Measurements from ENCODE around the gene DHX38.

DHX38 gene

DNA sequence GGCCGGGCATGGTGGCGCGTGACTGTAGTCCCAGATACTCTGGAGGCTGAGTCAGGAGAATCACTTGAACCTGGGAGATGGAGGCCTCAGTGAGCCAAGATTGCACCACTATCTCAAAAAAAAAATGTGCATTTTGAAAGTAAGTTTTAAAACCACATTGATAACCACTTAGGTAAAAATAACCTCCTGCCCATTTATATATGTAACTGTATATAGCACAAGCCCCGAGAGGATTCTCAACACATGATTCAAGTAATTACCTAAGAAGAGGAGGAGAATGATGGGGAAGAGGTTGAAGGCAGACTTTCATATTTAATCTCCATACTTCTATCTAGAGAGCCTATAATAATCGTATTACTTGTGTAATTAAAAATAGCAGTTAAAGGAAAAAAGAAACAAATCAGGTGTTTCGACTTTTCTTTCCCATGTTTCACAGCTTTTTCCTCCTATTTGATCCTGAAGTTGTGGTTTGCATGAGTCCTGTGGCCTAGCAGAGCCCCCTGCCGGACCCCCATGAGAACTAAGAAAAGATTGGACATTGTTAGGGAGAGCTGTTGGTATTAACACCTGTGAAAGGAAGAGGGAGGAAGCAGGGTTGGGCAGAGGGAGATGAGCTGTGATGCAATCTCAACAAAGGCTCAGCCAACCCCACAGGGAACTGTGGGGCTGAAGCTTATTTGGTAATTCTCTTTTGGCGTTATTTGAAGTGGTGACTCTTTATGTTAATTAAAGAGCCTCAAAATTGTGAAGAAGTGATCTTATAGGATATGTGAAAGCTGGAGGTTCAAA, 56.2 kb downstream of the DHX38 start:
- no peak for DNase-seq (ENCODE audit: low spot score)
- H3K9me3 ChIP-seq (ENCODE audit: severe bottlenecking), result no peaks in the 10 kb centered on the region

DNA sequence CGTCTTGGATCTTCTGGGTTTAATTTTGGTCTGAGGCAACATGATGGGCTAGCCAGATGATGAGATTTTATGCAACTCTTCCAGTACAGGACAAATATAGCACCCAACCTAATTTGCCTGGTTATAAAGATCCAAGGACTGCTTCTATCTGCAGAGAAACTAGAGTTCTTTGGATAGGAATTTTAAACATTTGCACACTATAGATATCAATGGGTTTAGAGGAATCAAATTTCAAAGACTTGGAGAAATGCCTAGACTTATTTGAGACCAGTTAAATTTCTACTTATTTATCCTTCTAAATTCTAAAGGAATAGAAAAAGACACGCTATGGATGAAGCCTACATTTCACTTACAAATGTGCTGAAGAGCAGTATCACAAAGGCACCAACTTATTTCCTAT, 65.7 kb downstream of the DHX38 start:
- no peaks in the 10 kb centered on the region for H3K27me3 ChIP-seq (ENCODE audit: insufficient read depth, poor library complexity, severe bottlenecking)
- no peaks in the 10 kb centered on the region for H3K36me3 ChIP-seq (ENCODE audit: low read depth)
- no peaks in the 10 kb centered on the region for H3K4me1 ChIP-seq (ENCODE audit: insufficient read depth, poor library complexity, severe bottlenecking)
- ATAC-seq (ENCODE audit: low read depth) (no peak), DNase-seq (ENCODE audit: low spot score) (no peak)
- H3K9me3 ChIP-seq (ENCODE audit: severe bottlenecking), result no peaks in the 10 kb centered on the region
- H3K4me3 ChIP-seq (ENCODE audit: severe bottlenecking), result no peak overlapping the region
- H3K27ac ChIP-seq (ENCODE audit: poor library complexity, severe bottlenecking), result no peak overlapping the region
- TF ChIP-seq, protein P1, sequence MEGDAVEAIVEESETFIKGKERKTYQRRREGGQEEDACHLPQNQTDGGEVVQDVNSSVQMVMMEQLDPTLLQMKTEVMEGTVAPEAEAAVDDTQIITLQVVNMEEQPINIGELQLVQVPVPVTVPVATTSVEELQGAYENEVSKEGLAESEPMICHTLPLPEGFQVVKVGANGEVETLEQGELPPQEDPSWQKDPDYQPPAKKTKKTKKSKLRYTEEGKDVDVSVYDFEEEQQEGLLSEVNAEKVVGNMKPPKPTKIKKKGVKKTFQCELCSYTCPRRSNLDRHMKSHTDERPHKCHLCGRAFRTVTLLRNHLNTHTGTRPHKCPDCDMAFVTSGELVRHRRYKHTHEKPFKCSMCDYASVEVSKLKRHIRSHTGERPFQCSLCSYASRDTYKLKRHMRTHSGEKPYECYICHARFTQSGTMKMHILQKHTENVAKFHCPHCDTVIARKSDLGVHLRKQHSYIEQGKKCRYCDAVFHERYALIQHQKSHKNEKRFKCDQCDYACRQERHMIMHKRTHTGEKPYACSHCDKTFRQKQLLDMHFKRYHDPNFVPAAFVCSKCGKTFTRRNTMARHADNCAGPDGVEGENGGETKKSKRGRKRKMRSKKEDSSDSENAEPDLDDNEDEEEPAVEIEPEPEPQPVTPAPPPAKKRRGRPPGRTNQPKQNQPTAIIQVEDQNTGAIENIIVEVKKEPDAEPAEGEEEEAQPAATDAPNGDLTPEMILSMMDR (IDR thresholded peaks at IDR 0.05; ENCODE audit: poor library complexity, severe bottlenecking), result no peak

More for the DNA sequence above, 56.2 kb downstream of the DHX38 start:
- Histone ChIP-seq H3K27me3 (ENCODE audit: insufficient read depth, poor library complexity, severe bottlenecking) (no peaks in the 10 kb centered on the region), H3K4me1 (ENCODE audit: insufficient read depth, poor library complexity, severe bottlenecking) (no peaks in the 10 kb centered on the region), H3K27ac (ENCODE audit: poor library complexity, severe bottlenecking) (no peak overlapping the region), H3K36me3 (ENCODE audit: low read depth) (no peaks in the 10 kb centered on the region), H3K4me3 (ENCODE audit: severe bottlenecking) (no peak overlapping the region)
- no peak for ATAC-seq (ENCODE audit: low read depth)
- TF ChIP-seq, protein P1 (IDR thresholded peaks at IDR 0.05; ENCODE audit: poor library complexity, severe bottlenecking), result peak; percentile 8

DNA sequence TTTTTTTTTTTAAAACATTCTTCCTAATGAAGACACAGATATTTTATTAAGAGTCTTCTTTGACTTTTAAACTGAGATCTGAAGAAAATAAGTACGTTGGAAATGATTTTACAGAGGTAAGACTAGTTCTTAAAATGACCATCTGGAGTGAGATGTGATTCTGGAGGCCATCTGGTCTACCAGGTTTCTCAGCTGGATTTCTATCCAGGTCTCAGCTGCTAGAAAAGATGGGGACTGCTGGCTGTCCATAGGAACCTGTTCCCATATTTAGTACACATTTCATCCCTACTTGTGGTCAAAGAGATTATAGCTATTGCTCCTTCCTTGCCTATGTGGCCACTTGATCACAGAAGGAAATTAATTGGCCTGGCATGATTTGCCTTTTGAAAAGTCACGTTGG, 66.2 kb downstream of the DHX38 start:
- H3K4me3 ChIP-seq (ENCODE audit: severe bottlenecking), result no peak overlapping the region
- no peak for ATAC-seq (ENCODE audit: low read depth)
- no peak overlapping the region for H3K27ac ChIP-seq (ENCODE audit: poor library complexity, severe bottlenecking)
- H3K9me3 ChIP-seq (ENCODE audit: severe bottlenecking), result no peaks in the 10 kb centered on the region
- H3K4me1 ChIP-seq (ENCODE audit: insufficient read depth, poor library complexity, severe bottlenecking), result no peaks in the 10 kb centered on the region
- no peaks in the 10 kb centered on the region for H3K27me3 ChIP-seq (ENCODE audit: insufficient read depth, poor library complexity, severe bottlenecking)
- H3K36me3 ChIP-seq (ENCODE audit: low read depth), result no peaks in the 10 kb centered on the region
- TF ChIP-seq, protein P1 (IDR thresholded peaks at IDR 0.05; ENCODE audit: poor library complexity, severe bottlenecking), result no peak
- DNase-seq (ENCODE audit: low spot score), result no peak

DNA sequence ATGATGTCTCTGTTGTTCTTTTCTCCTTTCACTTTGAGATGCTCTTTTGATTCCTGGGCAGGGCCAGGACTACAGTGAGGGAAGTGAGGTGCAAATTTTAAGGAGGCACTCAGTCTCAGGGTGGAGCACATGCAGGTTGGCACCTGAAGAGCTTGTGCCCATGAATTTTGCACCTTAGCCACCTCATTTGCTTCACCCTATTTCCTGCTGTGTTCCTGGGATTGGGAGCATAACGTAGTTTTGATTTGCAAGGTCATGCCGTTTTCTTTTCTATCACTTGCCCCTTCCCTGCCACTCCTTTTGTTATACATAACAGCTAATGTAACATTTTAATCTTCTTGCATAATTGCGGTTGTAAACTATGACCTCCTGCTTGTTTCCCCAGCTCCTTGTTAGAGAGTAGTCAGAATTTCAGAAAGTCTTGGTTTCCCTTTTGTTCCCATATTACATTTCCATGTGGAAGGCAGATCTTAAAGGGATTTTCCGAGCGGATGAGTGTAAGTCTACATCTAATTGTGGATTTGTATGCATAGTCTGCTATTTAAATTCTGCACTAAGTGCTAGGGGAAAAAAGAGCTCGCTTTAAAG, 68.6 kb downstream of the DHX38 start:
- H3K27ac ChIP-seq (ENCODE audit: poor library complexity, severe bottlenecking), result no peak overlapping the region
- TF ChIP-seq, protein P1 (IDR thresholded peaks at IDR 0.05; ENCODE audit: poor library complexity, severe bottlenecking), result no peak
- H3K27me3 ChIP-seq (ENCODE audit: insufficient read depth, poor library complexity, severe bottlenecking), result no peaks in the 10 kb centered on the region
- no peaks in the 10 kb centered on the region for H3K36me3 ChIP-seq (ENCODE audit: low read depth)
- ATAC-seq (ENCODE audit: low read depth) (no peak), DNase-seq (ENCODE audit: low spot score) (no peak)
- H3K9me3 ChIP-seq (ENCODE audit: severe bottlenecking), result no peaks in the 10 kb centered on the region
- no peaks in the 10 kb centered on the region for H3K4me1 ChIP-seq (ENCODE audit: insufficient read depth, poor library complexity, severe bottlenecking)
- no peak overlapping the region for H3K4me3 ChIP-seq (ENCODE audit: severe bottlenecking)

All from RWPE2 (cell line).